Activated T-cell treated with anti-CD3 and anti-CD28 coated beads, Interleukin-2, amount 50 U/mL, for 24 hours (primary cell): Measurements from ENCODE around the gene OR10D3.
"Not testable (repeated sequence)": the region's sequence is repeated elsewhere in the genome, so short reads cannot be mapped to it uniquely, and the experiment has no call there.

Experiments
- DNase-seq: peaks from one replicate; pipeline ENCODE4 v3.0.0-alpha.2; 2020
- H3K27ac Mint-ChIP-seq: 2 replicates; pipeline ENCODE4 v1.8.0; 2020; ENCODE audit warnings: mild to moderate bottlenecking, mixed read lengths
- H3K27me3 Mint-ChIP-seq: 2 replicates; pipeline ENCODE4 v1.8.0; 2020; ENCODE audit warnings: mixed read lengths
- H3K36me3 Mint-ChIP-seq: 2 replicates; pipeline ENCODE4 v1.8.0; 2020; ENCODE audit warnings: low read depth, mixed read lengths
- H3K4me1 Mint-ChIP-seq: 2 replicates; pipeline ENCODE4 v1.8.0; 2020; ENCODE audit warnings: low read depth, mixed read lengths
- H3K4me3 Mint-ChIP-seq: 2 replicates; pipeline ENCODE4 v1.8.0; 2020; ENCODE audit warnings: mild to moderate bottlenecking, moderate library complexity, mixed read lengths
- H3K9me3 Mint-ChIP-seq: 2 replicates; pipeline ENCODE4 v1.8.0; 2020; ENCODE audit warnings: mixed read lengths

The OR10D3 gene

GRCh38 chr11:124207102-124207792 is 24.1 kb downstream of the OR10D3 start:
- Mint-ChIP-seq H3K4me3 (no peak overlapping the region), H3K4me1 (no peaks in the 10 kb centered on the region), H3K36me3 (no peaks in the 10 kb centered on the region), H3K27me3 (no peaks in the 10 kb centered on the region), H3K27ac (no peak overlapping the region), H3K9me3 (no peaks in the 10 kb centered on the region)
- DNase-seq: no peak

GRCh38 chr11:124209824-124210357 is 26.7 kb downstream of the OR10D3 start:
- Mint-ChIP-seq H3K9me3 (no peaks in the 10 kb centered on the region), H3K36me3 (no peaks in the 10 kb centered on the region), H3K27me3 (no peaks in the 10 kb centered on the region), H3K4me3 (no peak overlapping the region), H3K27ac (no peak overlapping the region), H3K4me1 (no peaks in the 10 kb centered on the region)
- no peak for DNase-seq

- Mint-ChIP-seq H3K4me3 (no peak overlapping the region), H3K27me3 (no peaks in the 10 kb centered on the region)
Measured at GRCh38 chr11:124210421-124210820, 27.3 kb downstream of the OR10D3 start.

GRCh38 chr11:124211321-124211720 is 28.2 kb downstream of the OR10D3 start:
- Mint-ChIP-seq H3K4me3 (no peak overlapping the region), H3K27ac (no peak overlapping the region), H3K4me1 (no peaks in the 10 kb centered on the region), H3K9me3 (no peaks in the 10 kb centered on the region), H3K36me3 (no peaks in the 10 kb centered on the region), H3K27me3 (no peaks in the 10 kb centered on the region)
- DNase-seq: no peak

More at GRCh38 chr11:124210421-124210820, 27.3 kb downstream of the OR10D3 start:
- DNase-seq: no peak
- Mint-ChIP-seq H3K4me1 (no peaks in the 10 kb centered on the region), H3K36me3 (no peaks in the 10 kb centered on the region), H3K9me3 (no peaks in the 10 kb centered on the region), H3K27ac (no peak overlapping the region)

GRCh38 chr11:124214027-124214426 is 30.9 kb downstream of the OR10D3 start:
- Mint-ChIP-seq H3K36me3 (no peaks in the 10 kb centered on the region), H3K27me3 (no peaks in the 10 kb centered on the region), H3K4me1 (no peaks in the 10 kb centered on the region), H3K27ac (no peak overlapping the region), H3K9me3 (no peaks in the 10 kb centered on the region), H3K4me3 (no peak overlapping the region)
- no peak for DNase-seq

- H3K4me3 Mint-ChIP-seq: no peak overlapping the region
- H3K27ac Mint-ChIP-seq: no peak overlapping the region
Measured at GRCh38 chr11:124219126-124219525, 36.0 kb downstream of the OR10D3 start.

GRCh38 chr11:124222407-124222806 is 39.3 kb downstream of the OR10D3 start:
- no peaks in the 10 kb centered on the region for H3K36me3 Mint-ChIP-seq

More at GRCh38 chr11:124219126-124219525, 36.0 kb downstream of the OR10D3 start:
- Mint-ChIP-seq H3K4me1 (no peaks in the 10 kb centered on the region), H3K36me3 (no peaks in the 10 kb centered on the region), H3K9me3 (no peaks in the 10 kb centered on the region), H3K27me3 (peaks cover 3% of the 10 kb centered on the region)
- DNase-seq: no peak

GRCh38 chr11:124224618-124225423 is 41.7 kb downstream of the OR10D3 start:
- H3K36me3 Mint-ChIP-seq, H3K27ac Mint-ChIP-seq, H3K4me3 Mint-ChIP-seq, DNase-seq, H3K9me3 Mint-ChIP-seq, H3K4me1 Mint-ChIP-seq: not testable (repeated sequence)
- peaks cover 18% of the 10 kb centered on the region for H3K27me3 Mint-ChIP-seq

More at GRCh38 chr11:124222407-124222806, 39.3 kb downstream of the OR10D3 start:
- DNase-seq: no peak
- peaks cover 18% of the 10 kb centered on the region for H3K27me3 Mint-ChIP-seq
- no peak overlapping the region for H3K27ac Mint-ChIP-seq
- no peaks in the 10 kb centered on the region for H3K9me3 Mint-ChIP-seq
- no peak overlapping the region for H3K4me3 Mint-ChIP-seq
- H3K4me1 Mint-ChIP-seq: no peaks in the 10 kb centered on the region

- Mint-ChIP-seq H3K27ac (no peak overlapping the region), H3K9me3 (no peaks in the 10 kb centered on the region), H3K4me1 (no peaks in the 10 kb centered on the region), H3K4me3 (no peak overlapping the region), H3K36me3 (no peaks in the 10 kb centered on the region), H3K27me3 (peaks cover 18% of the 10 kb centered on the region)
- DNase-seq: no peak
Measured at GRCh38 chr11:124225471-124225870, 42.3 kb downstream of the OR10D3 start.

- Mint-ChIP-seq H3K4me3 (no peak overlapping the region), H3K27me3 (no peaks in the 10 kb centered on the region), H3K9me3 (no peaks in the 10 kb centered on the region), H3K36me3 (no peaks in the 10 kb centered on the region), H3K4me1 (no peaks in the 10 kb centered on the region), H3K27ac (no peak overlapping the region)
- no peak for DNase-seq
Measured at GRCh38 chr11:124233376-124233775, 50.2 kb downstream of the OR10D3 start.
